HEK293T (cell line): ENCODE data around the gene GNAL.

Experiments
- CTBP1 ChIP-seq: fragments of 450-650 bp; IDR thresholded peaks from 2 replicates; pipeline ENCODE4 v1.6.1; 2016; ENCODE audit warnings: borderline replicate concordance
- ELF4 ChIP-seq: fragments of 450-650 bp; IDR thresholded peaks from 2 replicates; pipeline ENCODE4 v1.6.1; 2017; ENCODE audit warnings: antibody characterized with exemption
- FOXA1 ChIP-seq: fragments of 450-650 bp; IDR thresholded peaks from 2 replicates; pipeline ENCODE4 v1.6.1; 2016; ENCODE audit warnings: mild to moderate bottlenecking

GRCh38 chr18:11791131-11791530 is 102.1 kb downstream of the GNAL start:
- TF ChIP-seq ELF4 (no peak), CTBP1 (no peak), FOXA1 (no peak)
